HepG2 (cell line): ENCODE data around the gene PCGF3. TPM values are rescaled to one million over a fixed set of nuclear protein-coding genes. Genes with fewer than 3 reads are reported as not detected.
A peak's percentile ranks its signal among the peaks of the same experiment; 100 is the strongest.

Experiments
- ATF6 ChIP-seq: sonication (generic); formaldehyde crosslinking; conservative IDR thresholded peaks from 2 replicates; pipeline ENCODE4 v1.4.0; 2020; ENCODE audit warnings: missing genetic modification reagents
- BCL3 ChIP-seq: sonication (generic); formaldehyde crosslinking; IDR thresholded peaks from 2 replicates; pipeline ENCODE4 v1.5.1; 2020; ENCODE audit warnings: mild to moderate bottlenecking, missing genetic modification reagents, moderate library complexity
- ELF1 ChIP-seq: sonication (generic); formaldehyde crosslinking; IDR thresholded peaks from 2 replicates; pipeline ENCODE4 v1.4.0; 2020; ENCODE audit warnings: missing genetic modification reagents
- GABPB1 ChIP-seq: IDR thresholded peaks from 2 replicates; pipeline ENCODE4 v1.6.1; 2016; ENCODE audit warnings: mild to moderate bottlenecking, missing genetic modification reagents, moderate library complexity, missing compliant biosample characterization
- HNRNPK ChIP-seq: fragments of 200-400 bp; formaldehyde crosslinking; IDR thresholded peaks from 2 replicates; pipeline ENCODE4 v1.6.1; 2018; ENCODE audit warnings: low read length, low read depth, moderate library complexity, mild to moderate bottlenecking; ENCODE audit not compliant: poor library complexity, severe bottlenecking
- IRF9 ChIP-seq: sonication (generic); formaldehyde crosslinking; IDR thresholded peaks from 2 replicates; pipeline ENCODE4 v1.8.0; 2022; ENCODE audit warnings: missing genetic modification reagents, mild to moderate bottlenecking, borderline replicate concordance
- MAX ChIP-seq: IDR thresholded peaks from 2 replicates; pipeline ENCODE4 v1.6.1; 2012; ENCODE audit warnings: inconsistent platforms
- MAZ ChIP-seq, 2 experiments: sonication (generic) in 1 of 2; formaldehyde crosslinking in 1 of 2; IDR thresholded peaks; 2 replicates each; pipeline versions ENCODE4 v1.5.0 to v1.6.1; 2012 to 2020; ENCODE audit warnings: low read depth in 2 of 2, mild to moderate bottlenecking in 2 of 2, borderline replicate concordance in 1 of 2, improper control_type of control experiment in 1 of 2, low read length in 1 of 2, missing genetic modification reagents in 1 of 2, moderate library complexity in 1 of 2
- MXI1 ChIP-seq: IDR thresholded peaks from 3 replicates; pipeline ENCODE4 v1.6.1; 2012; ENCODE audit warnings: low read depth, low read length, inconsistent platforms, borderline replicate concordance
- MZF1 ChIP-seq: sonication (generic); formaldehyde crosslinking; IDR thresholded peaks from 2 replicates; pipeline ENCODE4 v1.8.1; 2023; ENCODE audit warnings: mild to moderate bottlenecking, missing genetic modification reagents, borderline replicate concordance
- NR2F1 ChIP-seq, 2 experiments: fragments of 450-650 bp in 1 of 2; formaldehyde crosslinking in 1 of 2; IDR thresholded peaks; 2 replicates each; pipeline versions ENCODE4 v1.5.0 to v1.6.1; 2016 to 2020; ENCODE audit warnings: mild to moderate bottlenecking in 1 of 2, missing compliant biosample characterization in 1 of 2, missing genetic modification reagents in 1 of 2, moderate library complexity in 1 of 2
- POGK ChIP-seq: sonication (generic); formaldehyde crosslinking; conservative IDR thresholded peaks from 2 replicates; pipeline ENCODE4 v1.8.0; 2022; ENCODE audit warnings: mild to moderate bottlenecking, moderate library complexity, missing genetic modification reagents
- SALL1 ChIP-seq: sonication (generic); formaldehyde crosslinking; IDR thresholded peaks from 2 replicates; pipeline ENCODE4 v1.8.0; 2022; ENCODE audit warnings: mild to moderate bottlenecking, missing genetic modification reagents
- SAP130 ChIP-seq: IDR thresholded peaks from 2 replicates; pipeline ENCODE4 v1.6.1; 2016; ENCODE audit warnings: low read depth
- SP5 ChIP-seq: IDR thresholded peaks from 2 replicates; pipeline ENCODE4 v1.6.1; 2016; ENCODE audit warnings: low read depth, borderline replicate concordance
- ZMYM2 ChIP-seq: sonication (generic); formaldehyde crosslinking; IDR thresholded peaks from 2 replicates; pipeline ENCODE4 v1.8.0; 2022; ENCODE audit warnings: mild to moderate bottlenecking, missing genetic modification reagents
- ZNF543 ChIP-seq: sonication (generic); formaldehyde crosslinking; IDR thresholded peaks from 2 replicates; pipeline ENCODE4 v1.4.0; 2020; ENCODE audit warnings: mild to moderate bottlenecking, missing genetic modification reagents
- ZNF614 ChIP-seq: IDR thresholded peaks from 2 replicates; pipeline ENCODE4 v1.6.1; 2018; ENCODE audit warnings: missing biosample characterization, missing genetic modification reagents, inconsistent platforms, borderline replicate concordance
- ZNF777 ChIP-seq: sonication (generic); formaldehyde crosslinking; IDR thresholded peaks from 2 replicates; pipeline ENCODE4 v1.4.0; 2020; ENCODE audit warnings: missing genetic modification reagents
- polyA plus RNA-seq, 8 experiments: library from polyadenylated mRNA; depleted of rRNA in 3 of 8; stranded (reverse) in 7 of 8; unstranded in 1 of 8; fragments of >200 nt; fragmentation: Illumina TruSeq in 4 of 8; extraction: Trizol in 4 of 8; gene quantifications; 2 replicates each; pipeline versions ENCODE4 v1.2.1 to v1.2.3, GENCODE V29; 2011 to 2016; ENCODE audit warnings: low read depth in 4 of 8, missing spikeins in 1 of 8, mixed read lengths in 1 of 8; ENCODE audit not compliant: insufficient read depth in 1 of 8
- total RNA-seq, 5 experiments: library from RNA; depleted of rRNA; stranded (reverse); fragments of >200 nt; fragmentation: Illumina TruSeq; extraction: Trizol; gene quantifications; 2 replicates each; pipeline ENCODE4 v1.2.3, GENCODE V29; 2016; ENCODE audit warnings: low read depth in 1 of 5

PCGF3 gene
- total and polyA plus RNA-seq, 2 of the 13 experiments (the other 11 are each of a cell fraction or from before 2014, with no cell fraction given) = 28.6 to 66.2 TPM

- peak; percentile 56; the same call in 1 of the 2 replicates for TF ChIP-seq BCL3 (CRISPR knock-in tag)
- TF ChIP-seq ATF6 (CRISPR knock-in tag) = no peak
- peak; percentile 17; the same call in 1 of the 3 replicates for TF ChIP-seq MXI1
- TF ChIP-seq MAX = peak; percentile 60; the same call in 1 of the 2 replicates
- peak; percentile 46; the same call in 1 of the 2 replicates for TF ChIP-seq SALL1 (CRISPR knock-in tag)
- TF ChIP-seq NR2F1 (CRISPR knock-in tag; IDR thresholded peaks at IDR 0.05) = peak in 1 of 2 experiments; percentile 91; a peak in 2 of 4 replicates
- no peak for TF ChIP-seq ELF1 (CRISPR knock-in tag)
- TF ChIP-seq HNRNPK = peak; percentile 83
- TF ChIP-seq SP5 = peak; percentile 52; the same call in 1 of the 2 replicates
- peak; percentile 96 for TF ChIP-seq ZNF777
- TF ChIP-seq ZMYM2 (CRISPR knock-in tag) = 0 out of 2 replicates have a peak, but pooled peaks have one; percentile 21
- TF ChIP-seq POGK = peak; percentile 54; the same call in 1 of the 2 replicates
- peak; percentile 85 for TF ChIP-seq MAZ (IDR thresholded peaks at IDR 0.05; ENCODE audit: borderline replicate concordance, low read depth, low read length)
- peak; percentile 53; the same call in 1 of the 2 replicates for TF ChIP-seq MAZ (CRISPR knock-in tag; IDR thresholded peaks at IDR 0.05; ENCODE audit: low read depth)
- peak; percentile 62; the same call in 1 of the 2 replicates for TF ChIP-seq IRF9 (CRISPR knock-in tag)
- TF ChIP-seq ZNF614 = no peak
- TF ChIP-seq GABPB1 (CRISPR knock-in tag) = peak; percentile 57; the same call in 1 of the 2 replicates
- peak; percentile 50; the same call in 1 of the 2 replicates for TF ChIP-seq MZF1
- TF ChIP-seq ZNF543 = no peak
- peak; percentile 49 for TF ChIP-seq SAP130 (CRISPR knock-in tag)
These were observed at the start of gene PCGF3 (continued) for GRCh38 chr4:705278-706082.
